ENCODE results near the gene HOXB6.
A peak's percentile ranks its signal among the peaks of the same experiment; 100 is the strongest.

The HOXB6 gene

DNA sequence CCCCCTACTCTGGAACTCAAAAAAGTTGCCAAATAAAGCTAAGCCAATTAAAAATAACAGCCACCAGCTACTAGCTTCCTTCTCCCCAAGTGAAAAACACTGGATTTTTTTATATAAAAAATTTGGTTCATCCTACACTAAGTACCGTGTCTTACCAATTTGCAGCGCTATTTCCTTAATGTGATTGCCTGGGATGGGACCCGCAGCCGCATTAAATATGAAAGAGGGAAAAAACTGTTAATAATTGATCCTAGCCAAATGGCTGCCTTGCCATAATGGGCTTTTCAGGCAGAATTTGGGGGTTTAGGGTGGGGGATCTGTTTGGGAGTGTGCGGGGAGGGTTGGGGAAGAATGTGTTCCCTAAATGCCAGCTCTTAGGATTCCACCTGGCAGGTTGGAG lies 19.3 kb upstream of the HOXB6 start:
- H3K4me1 ChIP-seq (ENCODE audit: insufficient read depth, low read length, poor library complexity, severe bottlenecking) = peaks cover 59% of the 10 kb centered on the region
- peak overlapping the region; percentile 89 for H3K4me3 ChIP-seq (ENCODE audit: low read length, poor library complexity, severe bottlenecking)
- peak overlapping the region; percentile 98 for H3K4me2 ChIP-seq (ENCODE audit: low read depth, low read length, poor library complexity, severe bottlenecking)
- H3K9me2 ChIP-seq (replicated peaks; ENCODE audit: low read depth, low read length) = no peaks in the 10 kb centered on the region
- H3K36me3 ChIP-seq (ENCODE audit: insufficient read depth, low read length) = peaks cover 8% of the 10 kb centered on the region; the same call in 1 of the 2 replicates
- TF ChIP-seq CTCF (conservative IDR thresholded peaks at IDR 0.05; ENCODE audit: low read length) (no peak), EZH2phosphoT487 (IDR thresholded peaks at IDR 0.05; ENCODE audit: borderline replicate concordance) (no peak)
- no peak overlapping the region for H2AFZ ChIP-seq (ENCODE audit: low read length)
- peaks cover 97% of the 10 kb centered on the region for H3K79me2 ChIP-seq (ENCODE audit: insufficient read depth, low read length)
- H4K20me1 ChIP-seq (ENCODE audit: insufficient read depth, low read length, poor library complexity, severe bottlenecking) = peaks cover 24% of the 10 kb centered on the region
- H3K9ac ChIP-seq (ENCODE audit: low read depth, low read length, poor library complexity, severe bottlenecking) = peak overlapping the region; percentile 100
- H3F3A ChIP-seq (ENCODE audit: low read depth) = 0 out of 2 replicates have a peak, but pooled peaks cover 4% of the 10 kb centered on the region
- peaks cover 39% of the 10 kb centered on the region for H3K27me3 ChIP-seq (ENCODE audit: insufficient read depth, low read length, poor library complexity, severe bottlenecking)
- H3K9me3 ChIP-seq (ENCODE audit: insufficient read depth, low read depth, low read length) = no peaks in the 10 kb centered on the region

GRCh38 chr17:48623583-48623982 lies 18.8 kb upstream of the HOXB6 start:
- peaks cover 58% of the 10 kb centered on the region for H3K4me1 ChIP-seq (ENCODE audit: insufficient read depth, low read length, poor library complexity, severe bottlenecking)
- H2AFZ ChIP-seq (ENCODE audit: low read length) = no peak overlapping the region
- peaks cover 96% of the 10 kb centered on the region for H3K79me2 ChIP-seq (ENCODE audit: insufficient read depth, low read length)
- H4K20me1 ChIP-seq (ENCODE audit: insufficient read depth, low read length, poor library complexity, severe bottlenecking) = peaks cover 24% of the 10 kb centered on the region
- H3K27me3 ChIP-seq (ENCODE audit: insufficient read depth, low read length, poor library complexity, severe bottlenecking) = peaks cover 39% of the 10 kb centered on the region
- TF ChIP-seq EZH2phosphoT487 (IDR thresholded peaks at IDR 0.05; ENCODE audit: borderline replicate concordance) (no peak), CTCF (conservative IDR thresholded peaks at IDR 0.05; ENCODE audit: low read length) (no peak)
- H3K36me3 ChIP-seq (ENCODE audit: insufficient read depth, low read length) = peaks cover 8% of the 10 kb centered on the region; the same call in 1 of the 2 replicates
- H3K4me3 ChIP-seq (ENCODE audit: low read length, poor library complexity, severe bottlenecking) = peak overlapping the region; percentile 89
- peak overlapping the region; percentile 98 for H3K4me2 ChIP-seq (ENCODE audit: low read depth, low read length, poor library complexity, severe bottlenecking)
- 0 out of 2 replicates have a peak, but pooled peaks cover 4% of the 10 kb centered on the region for H3F3A ChIP-seq (ENCODE audit: low read depth)
- peak overlapping the region; percentile 100 for H3K9ac ChIP-seq (ENCODE audit: low read depth, low read length, poor library complexity, severe bottlenecking)
- H3K9me2 ChIP-seq (replicated peaks; ENCODE audit: low read depth, low read length) = no peaks in the 10 kb centered on the region
- H3K9me3 ChIP-seq (ENCODE audit: insufficient read depth, low read depth, low read length) = no peaks in the 10 kb centered on the region

DNA sequence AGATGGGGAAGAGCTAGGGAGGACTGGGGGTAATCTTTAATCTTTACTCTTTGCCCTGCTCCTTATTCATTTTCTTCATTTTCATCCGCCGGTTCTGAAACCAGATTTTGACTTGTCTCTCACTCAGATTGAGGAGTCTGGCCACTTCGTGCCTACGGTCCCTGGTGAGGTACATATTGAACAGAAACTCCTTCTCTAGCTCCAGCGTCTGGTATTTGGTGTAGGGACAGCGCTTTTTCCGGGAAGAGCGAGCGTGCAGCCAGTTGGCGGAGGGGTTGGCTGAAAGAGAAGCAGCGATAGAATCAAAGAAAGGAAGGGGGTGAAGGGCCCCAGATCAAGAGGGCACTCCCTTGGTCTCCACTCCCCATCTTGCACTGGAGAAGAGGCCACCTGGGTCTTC lies 18.1 kb upstream of the HOXB6 start:
- H3K36me3 ChIP-seq (ENCODE audit: insufficient read depth, low read length) = peaks cover 8% of the 10 kb centered on the region; the same call in 1 of the 2 replicates
- H3K79me2 ChIP-seq (ENCODE audit: insufficient read depth, low read length) = peaks cover 96% of the 10 kb centered on the region
- H3K4me1 ChIP-seq (ENCODE audit: insufficient read depth, low read length, poor library complexity, severe bottlenecking) = peaks cover 52% of the 10 kb centered on the region
- H3K4me3 ChIP-seq (ENCODE audit: low read length, poor library complexity, severe bottlenecking) = peak overlapping the region; percentile 89
- H3F3A ChIP-seq (ENCODE audit: low read depth) = 0 out of 2 replicates have a peak, but pooled peaks cover 4% of the 10 kb centered on the region
- peak overlapping the region; percentile 100 for H3K9ac ChIP-seq (ENCODE audit: low read depth, low read length, poor library complexity, severe bottlenecking)
- no peak overlapping the region for H2AFZ ChIP-seq (ENCODE audit: low read length)
- H4K20me1 ChIP-seq (ENCODE audit: insufficient read depth, low read length, poor library complexity, severe bottlenecking) = peaks cover 24% of the 10 kb centered on the region
- no peak for TF ChIP-seq EZH2phosphoT487 (IDR thresholded peaks at IDR 0.05; ENCODE audit: borderline replicate concordance)
- TF ChIP-seq CTCF (conservative IDR thresholded peaks at IDR 0.05; ENCODE audit: low read length) = no peak
- peaks cover 39% of the 10 kb centered on the region for H3K27me3 ChIP-seq (ENCODE audit: insufficient read depth, low read length, poor library complexity, severe bottlenecking)
- H3K9me2 ChIP-seq (replicated peaks; ENCODE audit: low read depth, low read length) = no peaks in the 10 kb centered on the region
- peak overlapping the region; percentile 98 for H3K4me2 ChIP-seq (ENCODE audit: low read depth, low read length, poor library complexity, severe bottlenecking)
- no peaks in the 10 kb centered on the region for H3K9me3 ChIP-seq (ENCODE audit: insufficient read depth, low read depth, low read length)

Measured in Loucy (cell line).